D721Med (cell line): ENCODE data around the gene DTX1.

Experiments used
- DNase-seq: peaks from one replicate; pipeline ENCODE4 v3.0.0; 2011; ENCODE audit warnings: low spot score; ENCODE audit not compliant: insufficient read length
- FAIRE-seq: peaks from 2 replicates; lab custom pipeline; 2011; peaks lifted over from hg19 to GRCh38; lab: Jason Lieb, UNC
- TF ChIP-seq, protein P1 (sequence below): IDR thresholded peaks from 2 replicates; pipeline ENCODE4 v1.5.1; 2012; ENCODE audit warnings: mild to moderate bottlenecking, control low read depth; ENCODE audit not compliant: insufficient read depth; ENCODE audit errors: missing control alignments

The DTX1 gene

GRCh38 chr12:113022563-113023297 is 33.8 kb upstream of the DTX1 start:
- DNase-seq: no peak
- TF ChIP-seq, protein P1, sequence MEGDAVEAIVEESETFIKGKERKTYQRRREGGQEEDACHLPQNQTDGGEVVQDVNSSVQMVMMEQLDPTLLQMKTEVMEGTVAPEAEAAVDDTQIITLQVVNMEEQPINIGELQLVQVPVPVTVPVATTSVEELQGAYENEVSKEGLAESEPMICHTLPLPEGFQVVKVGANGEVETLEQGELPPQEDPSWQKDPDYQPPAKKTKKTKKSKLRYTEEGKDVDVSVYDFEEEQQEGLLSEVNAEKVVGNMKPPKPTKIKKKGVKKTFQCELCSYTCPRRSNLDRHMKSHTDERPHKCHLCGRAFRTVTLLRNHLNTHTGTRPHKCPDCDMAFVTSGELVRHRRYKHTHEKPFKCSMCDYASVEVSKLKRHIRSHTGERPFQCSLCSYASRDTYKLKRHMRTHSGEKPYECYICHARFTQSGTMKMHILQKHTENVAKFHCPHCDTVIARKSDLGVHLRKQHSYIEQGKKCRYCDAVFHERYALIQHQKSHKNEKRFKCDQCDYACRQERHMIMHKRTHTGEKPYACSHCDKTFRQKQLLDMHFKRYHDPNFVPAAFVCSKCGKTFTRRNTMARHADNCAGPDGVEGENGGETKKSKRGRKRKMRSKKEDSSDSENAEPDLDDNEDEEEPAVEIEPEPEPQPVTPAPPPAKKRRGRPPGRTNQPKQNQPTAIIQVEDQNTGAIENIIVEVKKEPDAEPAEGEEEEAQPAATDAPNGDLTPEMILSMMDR: no peak
- FAIRE-seq: no peak

- TF ChIP-seq, protein P1: no peak
These were observed 28.8 kb upstream of the DTX1 start for GRCh38 chr12:113027726-113028125.

DNA sequence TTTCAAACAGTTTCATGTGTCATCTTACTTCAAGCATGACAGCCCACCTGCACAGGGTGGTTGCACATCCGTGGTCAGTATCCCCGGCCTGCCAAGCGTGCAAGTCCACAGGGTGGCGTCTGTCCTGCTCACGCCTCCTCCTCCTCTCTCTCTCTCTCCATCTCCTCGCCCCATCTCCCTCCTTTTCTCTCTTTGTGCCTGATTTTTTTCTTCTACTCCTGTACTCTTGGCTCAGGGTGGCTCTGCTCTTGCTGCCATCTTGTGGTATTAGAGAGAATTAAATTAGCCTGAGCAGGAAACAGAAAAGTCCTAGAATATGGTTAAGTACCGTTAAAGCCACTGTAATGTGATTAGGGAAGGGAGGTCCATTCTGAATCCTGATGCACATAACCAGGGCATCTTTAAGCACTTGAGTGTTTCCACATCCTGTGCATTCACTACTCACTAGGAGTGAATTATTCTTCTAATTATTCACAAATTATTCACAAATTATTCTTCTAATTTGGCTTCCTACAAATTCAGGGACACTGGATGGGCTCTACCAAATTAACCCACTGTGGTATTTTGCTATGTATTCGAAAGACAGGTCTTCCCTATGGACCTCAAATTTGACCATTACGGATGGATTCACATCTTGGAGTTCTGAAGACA is 25.5 kb upstream of the DTX1 start:
- TF ChIP-seq, protein P1: peak; percentile 72
- FAIRE-seq (peak; percentile 55), DNase-seq (no peak)

More at GRCh38 chr12:113027726-113028125, 28.8 kb upstream of the DTX1 start:
- FAIRE-seq (no peak), DNase-seq (no peak)

- no peak for DNase-seq
- no peak for FAIRE-seq
- TF ChIP-seq, protein P1: no peak
These were observed 16.6 kb upstream of the DTX1 start for GRCh38 chr12:113039911-113040445.

DNA sequence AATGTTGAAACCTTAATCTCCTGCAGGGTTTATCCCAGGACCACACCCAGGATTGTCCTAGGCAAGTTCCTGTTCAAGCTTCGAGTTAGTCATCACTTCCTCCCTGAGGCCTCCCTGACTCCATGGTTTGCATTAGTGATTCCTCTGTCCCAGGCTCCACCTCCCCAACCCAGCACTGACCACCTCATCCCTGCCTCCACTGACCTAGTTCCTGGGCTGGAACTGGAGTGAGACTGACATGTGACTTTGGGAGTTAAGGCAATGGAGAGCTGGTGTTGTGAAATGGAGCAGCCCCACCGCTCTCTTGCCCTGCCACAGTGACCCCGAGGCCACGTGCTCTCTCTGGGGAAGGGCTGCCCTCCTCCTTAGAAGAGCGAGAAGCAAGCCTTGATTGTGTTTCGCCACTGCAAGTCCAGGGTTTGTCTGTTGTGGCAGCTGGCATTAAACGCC is 15.8 kb upstream of the DTX1 start:
- DNase-seq (no peak), FAIRE-seq (no peak)
- TF ChIP-seq, protein P1: no peak

GRCh38 chr12:113041560-113041959 is 15.0 kb upstream of the DTX1 start:
- TF ChIP-seq, protein P1: no peak
- FAIRE-seq (no peak), DNase-seq (no peak)
